T-helper 1 cell treated with Interleukin-12 subunit alpha and Interleukin-12 subunit beta and Interleukin-4 antibody, amounts not matched to agents 30 ng/mL and 1 ng/mL, for 36 hours (primary cell): ENCODE results near the gene CDH13. TPM values are rescaled to one million over a fixed set of nuclear protein-coding genes. Genes with fewer than 3 reads are reported as not detected.

Source experiments
- intact Hi-C: fragments of 100-400 bp; cut with micrococcal nuclease; formaldehyde crosslinking; loops from one replicate; pipeline ENCODE4 v1.15.1; 2024
- total RNA-seq: library from RNA; stranded (reverse); gene quantifications from 2 replicates; pipeline ENCODE4 v1.2.3, GENCODE V29; 2022

Gene CDH13
- total RNA-seq, 1 donor from 2014 or later = not detected

DNA sequence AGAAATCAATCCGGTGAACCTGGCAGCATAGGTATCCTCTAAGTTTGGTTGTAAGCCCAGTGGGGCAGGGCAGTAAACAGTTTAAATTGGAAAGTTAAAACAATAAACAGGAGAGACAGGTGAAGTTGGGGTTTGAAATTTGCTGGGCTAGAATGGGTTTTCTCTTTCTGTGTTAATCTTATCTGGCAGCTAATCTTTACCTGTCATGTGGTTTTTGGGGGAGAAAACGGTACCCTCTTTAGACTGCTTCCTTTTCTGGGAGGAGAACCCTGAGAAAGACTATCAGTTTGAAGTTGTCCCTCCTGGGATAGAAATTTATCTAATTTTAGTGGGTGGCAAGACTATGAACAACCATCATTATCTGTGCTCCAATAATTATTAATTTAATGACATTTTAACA is 24.0 kb downstream of the CDH13 start:
- intact Hi-C loops = loop anchor here (5.0 to 10.0 kb wide), 4 partner anchors 476 to 1644 kb away; partner anchors contain the start of genes CENPN, CMC2, GAN and MPHOSPH6

DNA sequence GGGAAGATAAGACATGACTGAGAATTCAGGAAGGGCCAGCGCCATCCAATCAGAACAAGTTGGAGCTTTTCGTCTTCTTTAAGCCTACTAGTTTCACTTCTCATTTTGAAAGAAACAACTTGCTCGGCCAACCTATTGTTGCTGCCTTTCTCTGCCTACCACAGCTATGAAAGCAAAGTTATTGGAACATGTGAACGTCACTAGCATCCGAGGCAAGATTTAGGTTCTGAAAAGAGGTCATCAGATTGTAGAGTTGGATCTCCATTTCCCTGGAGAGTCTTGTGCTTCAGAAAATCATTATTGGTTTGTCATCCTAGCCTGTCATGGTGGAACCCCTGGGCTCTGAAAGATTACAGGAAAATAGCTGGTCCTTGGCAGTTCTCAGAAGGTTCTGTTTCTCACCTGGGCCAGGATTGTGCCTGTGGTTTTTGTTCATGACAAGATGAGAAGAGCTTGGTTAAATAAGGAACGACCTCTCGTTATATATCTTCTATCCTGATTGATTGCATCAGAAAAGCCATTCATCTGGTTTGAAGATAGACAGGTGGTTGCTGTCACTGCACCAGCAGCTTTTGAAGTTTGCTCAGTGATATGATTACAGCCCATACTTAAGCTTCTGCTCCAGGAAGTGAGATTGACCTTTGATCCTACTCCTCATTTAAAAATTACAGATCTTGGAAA is 25.3 kb downstream of the CDH13 start:
- intact Hi-C loops = loop anchor here (5.0 to 10.0 kb wide), 4 partner anchors 477 to 1645 kb away; partner anchors contain the start of genes CENPN, CMC2, GAN and MPHOSPH6

DNA sequence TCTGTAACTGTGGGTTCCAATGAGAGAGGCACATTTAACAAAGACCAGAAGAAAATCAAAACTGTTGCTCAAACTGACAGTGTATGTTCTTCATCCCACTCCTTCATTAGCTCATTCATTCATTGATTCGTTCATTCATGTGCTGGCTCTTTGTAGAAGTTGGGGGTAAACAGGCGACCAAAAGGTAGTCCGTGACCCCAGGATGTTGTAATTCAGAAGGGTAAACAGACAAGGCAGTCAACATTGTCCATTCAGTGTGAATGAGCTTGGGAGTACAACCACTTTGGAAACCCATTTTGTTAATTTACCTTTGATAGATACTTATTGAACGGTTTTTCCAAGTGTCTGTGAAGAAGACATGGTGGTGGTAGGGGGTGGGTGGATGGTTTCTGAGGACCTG is 26.1 kb downstream of the CDH13 start:
- intact Hi-C loops = loop anchor here (1.0 to 10.0 kb wide), 5 partner anchors 271 to 1646 kb away; partner anchors contain the start of genes CENPN, CMC2, GAN and MPHOSPH6

DNA sequence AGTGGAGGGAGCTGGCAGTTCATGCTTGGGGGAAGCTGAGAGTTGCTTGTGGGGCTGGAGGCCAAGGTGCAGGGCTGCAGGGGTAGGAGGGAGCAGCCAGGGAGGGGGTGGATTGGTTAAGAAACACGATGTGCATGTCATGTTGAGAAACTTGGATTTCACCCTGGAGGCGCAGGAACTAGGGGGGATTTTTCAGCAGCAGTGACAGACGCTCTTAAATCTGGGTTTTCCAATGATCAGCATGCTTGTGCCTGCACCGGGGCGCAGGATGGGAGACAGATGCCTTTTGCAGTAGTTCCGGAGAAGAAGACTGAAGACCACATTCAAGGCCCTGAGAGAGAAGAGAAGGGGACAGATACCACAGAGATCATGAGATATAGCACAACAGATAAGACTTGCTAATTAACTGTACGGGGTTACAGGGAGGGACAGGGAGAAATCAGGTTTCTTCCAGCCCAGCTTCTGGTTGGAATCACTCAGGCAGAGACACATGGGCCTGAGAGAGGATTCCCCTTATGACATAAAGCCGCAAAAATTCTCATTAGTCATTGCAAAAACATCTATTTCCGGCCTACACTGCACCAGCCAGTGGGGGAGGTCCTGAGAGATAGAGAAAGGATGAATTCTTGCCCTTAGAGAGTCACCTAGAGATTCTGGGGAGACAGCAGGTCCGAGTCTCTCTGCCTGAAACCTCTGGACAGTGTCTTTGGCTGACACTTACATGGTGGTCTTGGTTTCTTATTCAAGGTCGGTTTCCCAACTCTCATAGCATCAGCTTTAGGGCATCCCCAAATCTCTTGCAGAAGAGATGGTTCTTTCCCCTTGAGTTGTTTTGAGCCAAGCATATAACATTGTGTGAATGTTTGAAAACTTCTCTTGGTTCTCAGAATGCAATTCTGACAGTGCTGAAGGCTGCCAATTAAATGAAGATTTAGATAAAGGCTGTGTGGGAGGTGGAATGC is 27.1 kb downstream of the CDH13 start:
- intact Hi-C loops = loop anchor here (1.0 to 10.0 kb wide), 6 partner anchors 17 to 1647 kb away; partner anchors contain the start of genes CENPN, CMC2, GAN and MPHOSPH6

DNA sequence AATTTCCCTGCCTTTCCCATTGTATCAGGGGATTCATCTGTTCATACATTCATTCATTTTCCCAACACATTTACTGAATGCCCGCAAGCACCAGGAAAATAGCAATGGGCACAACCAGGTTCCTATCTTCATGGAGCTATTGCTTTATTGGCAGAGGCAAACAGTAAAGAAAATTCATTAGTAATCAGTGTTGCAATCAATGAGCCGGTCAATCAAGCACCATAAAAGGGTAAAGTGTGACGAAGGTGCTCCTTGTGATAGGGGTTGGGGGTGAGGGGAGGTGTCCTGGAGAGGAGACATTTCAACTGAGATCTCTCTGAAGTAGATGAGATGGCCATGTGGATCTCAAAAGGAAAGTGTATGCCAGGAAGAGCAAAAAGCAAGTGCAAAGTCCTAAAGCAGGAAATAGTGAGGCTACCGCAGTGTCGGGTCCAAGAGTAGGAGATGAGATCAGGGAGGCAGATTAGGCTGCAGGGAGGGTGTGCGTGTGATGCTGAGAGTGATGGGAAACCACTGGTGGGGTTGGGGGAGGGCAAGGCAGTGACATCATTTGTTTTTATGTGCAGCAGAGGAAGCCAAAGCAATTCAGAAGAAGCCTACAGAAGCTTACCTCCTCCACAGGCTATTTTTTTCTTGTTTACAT is 28.4 kb downstream of the CDH13 start:
- intact Hi-C loops = loop anchor here (1.0 to 10.0 kb wide), 5 partner anchors 14 to 1340 kb away; partner anchors contain the start of genes GAN, HSBP1 and MPHOSPH6

DNA sequence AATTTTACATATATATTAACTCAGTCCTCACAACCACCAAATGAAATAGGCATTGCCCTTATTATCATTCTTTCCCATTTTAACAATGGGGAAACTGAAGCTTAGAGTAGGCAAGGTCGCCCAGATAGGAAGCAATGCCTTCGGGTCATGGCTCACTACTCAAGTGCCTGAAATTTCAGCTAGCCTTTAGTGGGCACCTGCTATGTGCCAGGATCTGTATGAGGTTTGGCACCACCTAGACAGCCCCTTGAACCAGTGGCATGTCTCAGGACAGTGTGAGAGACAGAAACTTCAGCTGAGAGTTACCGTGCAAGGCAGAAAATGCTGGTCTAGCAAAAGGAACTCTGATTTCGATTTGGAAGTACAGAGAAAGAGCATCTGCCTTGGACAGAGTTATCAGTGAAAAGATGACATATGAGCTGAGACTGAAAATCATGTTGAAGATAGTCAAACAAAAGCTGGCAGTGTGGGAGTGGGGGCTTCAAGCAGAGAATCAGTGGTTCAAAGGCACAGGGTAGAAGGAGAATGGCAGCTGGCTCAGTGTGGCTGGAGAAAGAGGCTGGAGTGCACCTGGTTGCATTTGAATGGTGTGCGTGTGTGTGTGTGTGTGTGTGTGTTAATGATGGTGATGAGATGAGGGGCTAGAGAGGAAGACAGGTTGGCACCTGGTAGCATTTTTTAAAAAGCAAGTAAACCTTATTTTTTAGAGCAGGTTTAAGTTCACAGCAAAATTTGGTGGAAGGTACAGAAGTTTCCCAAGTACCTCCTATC is 29.1 kb downstream of the CDH13 start:
- intact Hi-C loops = loop anchor here (1.0 to 10.0 kb wide), 5 partner anchors 15 to 1341 kb away; partner anchors contain the start of genes GAN, HSBP1 and MPHOSPH6

DNA sequence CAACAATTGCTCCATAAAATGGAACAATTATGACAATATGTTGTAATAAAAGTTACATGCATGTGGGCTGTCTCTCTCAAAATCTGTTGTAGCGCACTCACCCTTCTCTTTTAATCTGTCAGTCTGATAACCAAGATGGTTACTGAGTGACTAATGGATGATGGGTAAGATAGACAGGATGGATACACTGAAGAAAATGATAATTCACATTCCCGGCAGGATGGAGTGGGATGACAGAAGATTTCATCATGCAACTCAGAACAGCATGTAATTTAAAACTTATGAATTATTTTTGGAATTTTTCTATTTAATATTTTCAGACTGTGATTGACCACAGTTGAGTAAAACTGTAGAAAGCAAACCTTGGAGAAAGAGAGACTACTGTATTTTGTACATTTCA is 30.5 kb downstream of the CDH13 start:
- intact Hi-C loops = loop anchor here (5.0 to 10.0 kb wide), 4 partner anchors 482 to 1342 kb away; partner anchors contain the start of genes GAN, HSBP1 and MPHOSPH6

DNA sequence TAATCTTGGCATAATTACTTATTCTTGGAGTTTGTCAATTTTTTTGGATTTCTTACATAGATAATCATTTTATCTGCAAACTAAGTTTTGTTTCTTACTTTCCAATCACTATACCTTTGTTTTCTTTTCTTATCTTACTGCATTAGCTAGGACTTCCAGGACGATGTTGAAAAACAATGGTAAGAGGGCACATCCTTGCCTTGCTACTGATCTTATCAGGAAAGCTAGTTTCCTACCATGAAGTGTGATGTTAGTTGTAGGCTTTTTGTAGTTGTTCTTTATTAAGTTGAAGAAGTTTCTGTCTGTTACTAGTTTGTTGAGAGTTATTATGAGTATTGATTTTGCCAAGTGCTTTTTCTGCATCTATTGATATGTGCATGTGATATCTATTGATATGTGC is 31.0 kb downstream of the CDH13 start:
- intact Hi-C loops = loop anchor here (5.0 to 10.0 kb wide), 4 partner anchors 483 to 1343 kb away; partner anchors contain the start of genes GAN, HSBP1 and MPHOSPH6

DNA sequence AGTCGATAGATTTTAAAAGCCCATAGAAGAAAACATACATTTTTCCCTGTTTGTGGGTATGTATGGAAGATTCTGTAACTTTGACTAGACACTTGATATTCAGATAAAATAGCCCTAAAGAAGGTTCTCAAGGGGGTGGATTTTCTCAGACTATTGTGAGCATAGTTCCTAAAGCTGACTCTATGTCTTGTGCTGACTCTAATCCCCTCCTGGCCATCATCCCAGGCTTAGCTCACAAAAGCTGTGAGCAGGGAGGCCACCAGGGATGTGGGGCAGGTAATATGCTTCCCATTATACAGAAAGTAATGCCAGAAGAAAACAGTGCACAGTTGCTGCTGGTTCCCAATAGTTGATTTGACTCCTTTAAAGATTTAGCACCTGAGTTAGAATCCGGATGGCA is 32.0 kb downstream of the CDH13 start:
- intact Hi-C loops = loop anchor here (5.0 to 10.0 kb wide), 4 partner anchors 484 to 1344 kb away; partner anchors contain the start of genes GAN, HSBP1 and MPHOSPH6

DNA sequence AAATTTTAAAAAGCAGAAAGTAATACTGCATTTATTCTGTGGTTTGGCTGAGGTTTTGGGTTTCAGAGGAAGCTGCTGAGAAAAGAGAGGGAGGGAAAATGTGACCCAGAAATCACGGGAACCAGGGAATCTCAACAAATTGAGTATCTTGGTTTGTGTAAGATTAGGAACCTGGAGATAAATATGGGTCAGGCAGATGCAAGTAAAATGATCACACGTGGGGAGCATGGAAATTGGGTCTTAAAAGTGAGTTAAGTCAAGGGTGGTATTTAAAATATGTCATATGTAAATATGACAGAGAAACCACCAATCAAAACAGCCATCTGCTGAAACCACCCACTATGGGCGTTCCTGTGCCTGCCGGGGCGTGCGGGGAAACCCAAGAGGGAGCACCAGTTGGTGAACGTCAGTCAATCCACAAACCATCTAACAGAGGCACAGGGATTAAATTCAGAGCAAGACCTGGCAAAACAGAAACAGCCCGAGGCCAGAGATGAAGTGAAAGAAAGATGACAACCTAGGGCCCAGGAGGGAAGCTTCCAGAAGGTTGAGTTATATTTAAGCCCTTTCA is 33.4 kb downstream of the CDH13 start:
- intact Hi-C loops = no loop called here

DNA sequence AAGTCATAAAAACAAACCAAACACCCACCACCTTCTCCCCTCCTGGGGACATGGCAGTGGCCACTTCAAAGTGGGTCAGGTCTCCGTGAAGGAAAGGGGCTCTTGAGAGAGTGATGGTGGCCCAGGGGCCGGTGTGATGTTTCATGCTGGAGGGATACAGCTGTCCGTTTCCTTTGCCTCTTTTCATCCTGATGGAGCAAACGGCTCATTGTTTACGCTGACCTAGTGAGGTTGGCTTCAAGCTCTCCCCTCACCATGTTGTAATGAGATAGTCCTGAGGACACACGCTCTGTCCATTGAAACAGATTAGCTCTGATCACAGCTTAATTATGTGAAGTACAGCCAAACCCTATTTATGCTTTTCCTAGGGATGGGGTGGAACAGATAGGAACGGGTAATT is 34.2 kb downstream of the CDH13 start:
- intact Hi-C loops = no loop called here

DNA sequence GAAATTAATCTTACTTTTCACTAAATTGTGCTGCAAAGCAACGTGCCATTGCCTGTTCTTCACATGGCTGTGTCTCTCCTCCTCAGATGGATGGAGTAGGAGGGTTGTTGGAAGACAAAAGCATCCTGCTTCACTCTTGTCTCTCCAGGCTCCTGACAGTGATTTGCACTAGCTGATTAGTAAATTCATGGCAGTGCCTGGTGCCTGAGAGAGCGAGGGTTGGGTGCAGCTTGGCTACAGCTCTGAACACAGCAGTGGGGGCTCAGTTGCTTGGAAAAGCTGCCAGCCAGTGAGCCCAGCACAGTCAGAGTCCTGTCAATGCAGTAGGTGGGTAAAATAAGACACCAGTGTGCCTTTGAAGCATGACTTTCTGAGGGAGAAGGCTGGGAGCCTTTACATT is 37.4 kb downstream of the CDH13 start:
- intact Hi-C loops = no loop called here

DNA sequence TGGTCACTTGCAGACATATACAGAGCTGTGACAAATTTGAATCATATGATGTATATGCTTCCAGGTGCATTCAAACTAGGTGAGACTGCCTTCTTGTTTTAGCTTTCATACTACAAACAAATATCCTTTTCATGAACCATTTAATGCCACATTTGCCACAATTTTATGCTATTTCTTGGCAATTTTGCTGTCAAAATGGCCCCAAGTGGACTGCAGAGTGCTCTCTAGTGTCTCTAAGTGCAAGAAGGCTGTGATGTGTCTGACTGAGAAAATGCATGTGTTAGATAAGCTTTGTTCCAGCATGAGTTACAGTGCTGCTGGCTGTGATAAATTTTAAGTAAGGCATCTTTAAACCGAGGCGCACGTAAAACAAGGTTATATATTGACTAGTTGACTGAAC is 38.3 kb downstream of the CDH13 start:
- intact Hi-C loops = no loop called here

DNA sequence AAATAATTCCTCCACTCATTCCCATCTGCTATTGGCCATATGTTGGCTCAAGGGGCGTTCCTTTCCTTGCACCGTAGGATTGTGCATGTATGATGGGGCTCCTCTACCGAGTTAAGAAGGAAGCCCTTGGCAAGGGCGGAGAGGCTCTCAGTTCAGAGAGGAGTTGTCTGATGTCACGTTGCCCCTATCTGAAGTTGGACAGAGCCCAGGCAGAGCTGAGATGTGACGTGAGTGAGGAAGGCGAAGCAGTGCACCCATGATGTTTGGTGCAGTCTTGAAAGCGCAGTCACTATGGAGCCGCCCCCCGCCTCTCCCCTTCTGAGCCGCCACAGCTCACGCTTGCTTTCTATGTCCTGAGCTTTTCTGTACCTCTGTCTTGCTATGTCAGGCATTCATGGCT is 40.7 kb downstream of the CDH13 start:
- intact Hi-C loops = no loop called here

DNA sequence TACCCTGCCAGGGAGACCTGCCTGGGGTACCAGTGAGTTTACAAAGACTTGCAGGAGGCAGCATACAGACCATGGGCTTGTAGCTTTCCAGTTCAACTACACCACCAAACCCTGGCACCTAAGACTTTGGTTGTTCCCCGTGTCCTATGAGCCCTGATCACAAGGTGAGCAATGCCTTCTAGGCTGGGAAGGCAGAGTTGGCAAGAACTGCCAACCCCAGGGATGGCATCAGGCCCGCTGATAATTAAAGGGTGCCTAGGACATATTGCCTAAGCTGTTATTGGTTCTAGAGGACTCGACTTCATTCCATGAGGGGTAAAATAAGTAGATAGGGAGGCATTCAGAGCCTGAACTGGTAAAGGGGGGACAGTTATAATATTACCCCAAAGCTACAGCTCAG is 41.3 kb downstream of the CDH13 start:
- intact Hi-C loops = no loop called here

DNA sequence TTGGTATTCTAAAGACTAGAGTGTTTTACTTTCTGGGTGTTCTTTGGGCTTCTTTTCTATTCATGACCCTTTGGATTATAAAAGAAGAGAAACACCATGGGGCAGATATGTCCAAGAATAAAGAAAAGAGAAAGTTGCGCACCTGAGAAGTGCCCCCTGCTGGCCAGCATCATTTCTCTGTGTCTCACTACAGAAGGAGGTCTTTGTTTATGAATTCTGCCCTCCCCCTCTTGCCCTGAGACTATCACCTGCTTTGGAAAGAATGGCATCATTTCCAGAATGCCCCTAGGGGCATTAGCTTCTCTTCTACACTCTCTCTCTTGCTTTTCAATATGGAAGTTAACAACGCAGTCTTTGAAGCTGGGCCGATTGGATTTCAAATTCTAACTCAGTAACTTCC is 45.0 kb downstream of the CDH13 start:
- intact Hi-C loops = loop anchor here (1.0 kb wide), 2 partner anchors 17 to 30 kb away; no protein-coding TSS in a partner anchor

DNA sequence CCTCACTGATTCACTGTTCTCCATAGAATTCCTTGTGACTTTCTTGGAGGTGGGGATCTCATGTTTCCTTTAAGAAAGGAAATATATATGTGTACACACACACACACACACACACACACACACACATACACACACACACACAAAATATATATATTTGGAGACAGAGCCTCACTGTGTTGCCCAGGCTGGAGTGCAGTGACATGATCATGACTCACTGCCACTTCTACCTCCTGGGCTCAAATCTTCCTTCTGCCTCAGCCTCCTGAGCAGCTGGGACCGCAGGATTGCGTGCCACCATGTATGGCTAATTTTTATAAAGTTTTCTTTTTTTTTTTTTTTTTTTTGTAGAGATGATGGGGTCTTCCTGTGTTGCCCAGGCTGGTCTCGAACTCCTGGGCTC is 45.9 kb downstream of the CDH13 start:
- intact Hi-C loops = no loop called here

DNA sequence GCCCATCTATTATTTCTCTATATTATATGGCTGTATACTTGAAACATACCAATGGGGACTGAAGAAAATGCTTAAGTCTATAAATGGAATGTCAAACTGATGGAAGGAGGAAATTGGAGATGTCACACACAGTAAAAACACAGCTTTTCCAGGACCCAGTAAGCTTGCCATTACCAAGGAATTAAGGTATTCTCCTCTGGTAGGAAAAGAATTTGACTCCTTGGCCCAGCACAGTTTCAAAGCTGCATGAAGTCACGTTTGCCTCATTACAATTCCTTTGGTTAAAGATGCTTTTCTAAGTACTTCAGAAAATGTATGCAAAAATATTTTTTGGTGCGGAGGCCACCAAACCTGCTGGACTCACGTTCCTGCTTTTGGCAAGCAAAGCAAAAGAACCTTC is 48.5 kb downstream of the CDH13 start:
- intact Hi-C loops = no loop called here

DNA sequence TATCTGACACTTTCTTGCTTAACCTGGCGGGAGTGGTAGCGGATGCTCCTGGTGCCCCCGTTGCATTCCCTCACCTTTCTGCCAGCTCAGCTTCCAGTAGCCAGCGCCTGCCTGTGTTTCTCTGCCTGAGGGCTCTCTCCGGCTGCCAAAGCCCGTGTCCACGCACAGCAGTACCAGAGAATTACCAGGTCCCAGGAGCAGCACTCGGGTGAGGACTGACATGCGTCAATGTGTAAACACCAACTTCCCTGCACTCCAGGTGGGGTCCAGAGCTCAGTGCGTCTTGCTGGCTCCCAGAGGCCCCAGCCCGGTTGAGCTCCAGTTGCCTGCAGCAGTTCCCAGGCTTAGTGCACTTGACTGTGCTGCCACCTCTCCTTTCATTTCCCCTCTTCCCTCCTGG is 54.8 kb downstream of the CDH13 start:
- intact Hi-C loops = no loop called here

DNA sequence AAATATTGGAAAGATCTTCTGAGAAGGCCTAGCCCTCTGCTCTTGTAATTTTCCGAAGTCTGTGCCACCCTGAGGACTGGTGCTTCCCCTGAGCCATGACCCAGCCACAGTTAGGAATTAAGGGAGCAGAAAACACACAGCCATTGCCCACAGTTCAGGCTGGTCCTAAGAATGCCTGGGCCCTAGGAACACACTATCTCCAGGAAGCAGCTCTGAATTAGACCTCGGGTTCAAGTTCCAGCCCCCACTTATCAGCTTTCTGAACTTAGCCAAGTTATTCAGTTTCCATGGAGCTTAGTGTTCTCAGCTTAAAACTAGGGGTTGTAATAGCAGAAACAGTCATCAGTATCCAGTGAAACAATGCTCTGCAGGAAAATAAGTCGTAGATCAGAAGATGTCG is 56.0 kb downstream of the CDH13 start:
- intact Hi-C loops = no loop called here
